ENCODE measurements around the gene TRAT1. TPM values are rescaled to one million over a fixed set of nuclear protein-coding genes. Genes with fewer than 3 reads are reported as not detected.

TRAT1 gene
- total RNA-seq, 2 experiments from 2014 or later: 82.6 to 88.8 TPM

- Mint-ChIP-seq H3K27me3 (no peaks in the 10 kb centered on the region), H3K4me3 (peak overlapping the region; percentile 90), H3K36me3 (ENCODE audit: low read depth) (peaks cover 82% of the 10 kb centered on the region), H3K4me1 (ENCODE audit: low read depth) (peaks cover 59% of the 10 kb centered on the region), H3K9me3 (no peaks in the 10 kb centered on the region), H3K27ac (peak overlapping the region; percentile 85)
- intact Hi-C loops (cut with DNase I, micrococcal nuclease): loop anchor here in 1 of 2 experiments (5.0 to 10.0 kb wide), 2 partner anchors 239 to 332 kb away; partner anchors contain the start of genes CIP2A and DZIP3
- no peaks in the 10 kb centered on the region for H3K27me3 ChIP-seq (ENCODE audit: control insufficient read depth in 1 of 2, insufficient read depth in 2 of 2, low read length in 2 of 2)
- POLR2A ChIA-PET: interaction anchor here (0.7 to 1.7 kb wide), 6 partner anchors 8 to 237 kb away, joined by 3 to 12 read pairs (median 4); partner anchors contain the start of gene DZIP3
- CTCF ChIA-PET: interaction anchor here (2.0 kb wide), 1 partner anchor 12 kb away, joined by 7 read pairs; no protein-coding TSS in a partner anchor
- peak overlapping the region; percentile 65 for H3K4me3 ChIP-seq (ENCODE audit: low read length)
- H3K9me3 ChIP-seq (ENCODE audit: control insufficient read depth in 1 of 2, insufficient read depth in 1 of 2, low read length in 2 of 2): no peaks in the 10 kb centered on the region
- peak; percentile 12 for ATAC-seq (ENCODE audit: poor library complexity)
- H3K27ac ChIP-seq (ENCODE audit: low read depth in 1 of 2, low read length in 2 of 2): peak overlapping the region; percentile 20 to 47
- peaks cover 12% of the 10 kb centered on the region for H3K4me1 ChIP-seq (ENCODE audit: insufficient read depth, low read length)
- peaks cover 14% of the 10 kb centered on the region for H3K36me3 ChIP-seq (ENCODE audit: insufficient read depth, low read length)
- no peak for DNase-seq
- TF ChIP-seq, protein P1, sequence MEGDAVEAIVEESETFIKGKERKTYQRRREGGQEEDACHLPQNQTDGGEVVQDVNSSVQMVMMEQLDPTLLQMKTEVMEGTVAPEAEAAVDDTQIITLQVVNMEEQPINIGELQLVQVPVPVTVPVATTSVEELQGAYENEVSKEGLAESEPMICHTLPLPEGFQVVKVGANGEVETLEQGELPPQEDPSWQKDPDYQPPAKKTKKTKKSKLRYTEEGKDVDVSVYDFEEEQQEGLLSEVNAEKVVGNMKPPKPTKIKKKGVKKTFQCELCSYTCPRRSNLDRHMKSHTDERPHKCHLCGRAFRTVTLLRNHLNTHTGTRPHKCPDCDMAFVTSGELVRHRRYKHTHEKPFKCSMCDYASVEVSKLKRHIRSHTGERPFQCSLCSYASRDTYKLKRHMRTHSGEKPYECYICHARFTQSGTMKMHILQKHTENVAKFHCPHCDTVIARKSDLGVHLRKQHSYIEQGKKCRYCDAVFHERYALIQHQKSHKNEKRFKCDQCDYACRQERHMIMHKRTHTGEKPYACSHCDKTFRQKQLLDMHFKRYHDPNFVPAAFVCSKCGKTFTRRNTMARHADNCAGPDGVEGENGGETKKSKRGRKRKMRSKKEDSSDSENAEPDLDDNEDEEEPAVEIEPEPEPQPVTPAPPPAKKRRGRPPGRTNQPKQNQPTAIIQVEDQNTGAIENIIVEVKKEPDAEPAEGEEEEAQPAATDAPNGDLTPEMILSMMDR (IDR thresholded peaks at IDR 0.05): no peak
Observed at GRCh38 chr3:108826309-108827187, 4.0 kb downstream of the TRAT1 start.

DNA sequence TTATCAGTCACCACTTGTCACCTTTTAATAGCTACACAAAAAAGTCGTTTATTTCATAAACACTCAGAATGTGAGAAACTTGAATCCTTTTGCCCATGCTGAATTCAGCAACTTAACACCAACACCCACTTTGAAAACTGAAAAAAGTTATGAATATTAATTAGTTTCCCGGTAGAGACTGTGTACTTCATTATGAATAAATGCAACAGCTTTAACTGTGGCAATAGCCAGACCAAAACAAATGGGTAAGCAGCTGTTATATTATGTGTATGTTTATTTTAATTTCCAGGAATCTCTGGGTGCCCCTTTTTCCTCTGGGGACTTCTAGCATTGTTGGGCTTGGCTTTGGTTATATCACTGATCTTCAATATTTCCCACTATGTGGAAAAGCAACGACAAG lies 7.8 kb downstream of the TRAT1 start:
- DNase-seq (no peak), ATAC-seq (ENCODE audit: poor library complexity) (no peak)
- intact Hi-C loops (cut with DNase I, micrococcal nuclease): loop anchor here (2.0 to 10.0 kb wide), 3 partner anchors 16 to 243 kb away; partner anchors contain the start of genes CIP2A (in 1 of the 2) and DZIP3 (in 1 of the 2)
- Mint-ChIP-seq H3K9me3 (no peaks in the 10 kb centered on the region), H3K4me3 (peak overlapping the region; percentile 65), H3K4me1 (ENCODE audit: low read depth) (peaks cover 96% of the 10 kb centered on the region), H3K36me3 (ENCODE audit: low read depth) (peaks cover 94% of the 10 kb centered on the region), H3K27me3 (no peaks in the 10 kb centered on the region), H3K27ac (peak overlapping the region; percentile 85)
- H3K36me3 ChIP-seq (ENCODE audit: insufficient read depth, low read length): peaks cover 34% of the 10 kb centered on the region
- H3K4me3 ChIP-seq (ENCODE audit: low read length): no peak overlapping the region
- no peaks in the 10 kb centered on the region for H3K9me3 ChIP-seq (ENCODE audit: control insufficient read depth in 1 of 2, insufficient read depth in 1 of 2, low read length in 2 of 2)
- TF ChIP-seq, protein P1 (IDR thresholded peaks at IDR 0.05): no peak
- CTCF ChIA-PET: no interaction called here
- no peaks in the 10 kb centered on the region for H3K27me3 ChIP-seq (ENCODE audit: control insufficient read depth in 1 of 2, insufficient read depth in 2 of 2, low read length in 2 of 2)
- H3K27ac ChIP-seq (ENCODE audit: low read depth in 1 of 2, low read length in 2 of 2): peak overlapping the region; percentile 40 to 52
- POLR2A ChIA-PET: interaction anchor here (0.7 to 7.1 kb wide), 5 partner anchors 8 to 241 kb away, joined by 3 to 101 read pairs (median 3); partner anchors contain the start of genes DZIP3 and TRAT1
- H3K4me1 ChIP-seq (ENCODE audit: insufficient read depth, low read length): peaks cover 26% of the 10 kb centered on the region

- Mint-ChIP-seq H3K4me3 (peak overlapping the region; percentile 65), H3K27ac (peak overlapping the region; percentile 85), H3K9me3 (no peaks in the 10 kb centered on the region), H3K27me3 (no peaks in the 10 kb centered on the region), H3K4me1 (ENCODE audit: low read depth) (peaks cover 96% of the 10 kb centered on the region), H3K36me3 (ENCODE audit: low read depth) (peaks cover 90% of the 10 kb centered on the region)
- H3K27ac ChIP-seq (ENCODE audit: low read depth in 1 of 2, low read length in 2 of 2): peak overlapping the region; percentile 40 to 52
- ATAC-seq (ENCODE audit: poor library complexity) (no peak), DNase-seq (no peak)
- peaks cover 34% of the 10 kb centered on the region for H3K36me3 ChIP-seq (ENCODE audit: insufficient read depth, low read length)
- POLR2A ChIA-PET: interaction anchor here (0.7 to 7.1 kb wide), 4 partner anchors 9 to 229 kb away, joined by 3 to 101 read pairs (median 4); partner anchors contain the start of gene TRAT1
- peaks cover 26% of the 10 kb centered on the region for H3K4me1 ChIP-seq (ENCODE audit: insufficient read depth, low read length)
- TF ChIP-seq, protein P1 (IDR thresholded peaks at IDR 0.05): no peak
- no peaks in the 10 kb centered on the region for H3K9me3 ChIP-seq (ENCODE audit: control insufficient read depth in 1 of 2, insufficient read depth in 1 of 2, low read length in 2 of 2)
- intact Hi-C loops (cut with DNase I, micrococcal nuclease): loop anchor here (2.0 to 10.0 kb wide), 3 partner anchors 16 to 244 kb away; partner anchors contain the start of genes CIP2A (in 1 of the 2) and DZIP3 (in 1 of the 2)
- CTCF ChIA-PET: interaction anchor here (0.7 to 2.9 kb wide), 2 partner anchors 10 to 13 kb away, joined by 3 to 14 read pairs; no protein-coding TSS in a partner anchor
- no peak overlapping the region for H3K4me3 ChIP-seq (ENCODE audit: low read length)
- no peaks in the 10 kb centered on the region for H3K27me3 ChIP-seq (ENCODE audit: control insufficient read depth in 1 of 2, insufficient read depth in 2 of 2, low read length in 2 of 2)
Observed at GRCh38 chr3:108830991-108831614, 8.5 kb downstream of the TRAT1 start.

Data from CD4-positive, alpha-beta T cell (primary cell).